Skeletal muscle satellite cell (primary cell): Measurements from ENCODE around the gene ANKRD10.

Source experiments
- H3K27me3 ChIP-seq: 2 replicates; pipeline ENCODE4 v1.7.0; 2013; ENCODE audit warnings: low read length; ENCODE audit not compliant: control insufficient read depth, insufficient read depth
- H3K36me3 ChIP-seq: 2 replicates; pipeline ENCODE4 v1.7.0; 2013; ENCODE audit warnings: mild to moderate bottlenecking, control low read depth, low read length; ENCODE audit not compliant: insufficient read depth
- H3K4me1 ChIP-seq: 2 replicates; pipeline ENCODE4 v1.7.0; 2013; ENCODE audit warnings: low read length; ENCODE audit not compliant: control insufficient read depth, insufficient read depth
- H3K4me2 ChIP-seq: 2 replicates; pipeline ENCODE4 v1.7.0; 2013; ENCODE audit warnings: mild to moderate bottlenecking, low read length
- H3K4me3 ChIP-seq: 2 replicates; pipeline ENCODE4 v1.7.0; 2013; ENCODE audit warnings: low read length
- H3K9ac ChIP-seq: 2 replicates; pipeline ENCODE4 v1.7.0; 2013; ENCODE audit warnings: mild to moderate bottlenecking, low read depth, low read length, moderate library complexity
- H3K9me3 ChIP-seq: replicated peaks from 2 replicates; pipeline ENCODE4 v1.7.0; 2013; ENCODE audit warnings: mild to moderate bottlenecking, control low read depth, low read length

ANKRD10 gene

GRCh38 chr13:110911880-110912279 is 3.0 kb downstream of the ANKRD10 start:
- H3K4me3 ChIP-seq = peak overlapping the region; percentile 100
- no peaks in the 10 kb centered on the region for H3K27me3 ChIP-seq
- peaks cover 29% of the 10 kb centered on the region for H3K36me3 ChIP-seq
- peak overlapping the region; percentile 96 for H3K4me2 ChIP-seq
- peaks cover 54% of the 10 kb centered on the region for H3K4me1 ChIP-seq
- H3K9me3 ChIP-seq = no peaks in the 10 kb centered on the region
- H3K9ac ChIP-seq = peak overlapping the region; percentile 97

- Histone ChIP-seq H3K4me3 (no peak overlapping the region), H3K4me1 (peaks cover 50% of the 10 kb centered on the region), H3K36me3 (peaks cover 45% of the 10 kb centered on the region), H3K4me2 (peak overlapping the region; percentile 51), H3K27me3 (no peaks in the 10 kb centered on the region), H3K9ac (no peak overlapping the region), H3K9me3 (no peaks in the 10 kb centered on the region)
Observed at GRCh38 chr13:110910013-110910890, 4.6 kb downstream of the ANKRD10 start.

GRCh38 chr13:110907951-110908898 is 6.6 kb downstream of the ANKRD10 start:
- no peaks in the 10 kb centered on the region for H3K9me3 ChIP-seq
- H3K9ac ChIP-seq = no peak overlapping the region
- peaks cover 50% of the 10 kb centered on the region for H3K4me1 ChIP-seq
- peaks cover 62% of the 10 kb centered on the region for H3K36me3 ChIP-seq
- H3K4me2 ChIP-seq = no peak overlapping the region
- no peak overlapping the region for H3K4me3 ChIP-seq
- H3K27me3 ChIP-seq = no peaks in the 10 kb centered on the region

GRCh38 chr13:110907301-110907700 is 7.6 kb downstream of the ANKRD10 start:
- Histone ChIP-seq H3K4me2 (no peak overlapping the region), H3K27me3 (no peaks in the 10 kb centered on the region), H3K4me1 (peaks cover 46% of the 10 kb centered on the region), H3K9me3 (no peaks in the 10 kb centered on the region), H3K4me3 (no peak overlapping the region), H3K9ac (no peak overlapping the region), H3K36me3 (peaks cover 69% of the 10 kb centered on the region)

- Histone ChIP-seq H3K36me3 (peaks cover 73% of the 10 kb centered on the region), H3K27me3 (no peaks in the 10 kb centered on the region), H3K4me1 (peaks cover 22% of the 10 kb centered on the region), H3K9ac (no peak overlapping the region), H3K4me2 (no peak overlapping the region), H3K9me3 (no peaks in the 10 kb centered on the region), H3K4me3 (no peak overlapping the region)
Observed at GRCh38 chr13:110904748-110905147, 10.1 kb downstream of the ANKRD10 start.

- H3K9me3 ChIP-seq = no peaks in the 10 kb centered on the region
- peaks cover 6% of the 10 kb centered on the region for H3K4me1 ChIP-seq
- no peak overlapping the region for H3K4me3 ChIP-seq
- no peak overlapping the region for H3K9ac ChIP-seq
- H3K4me2 ChIP-seq = no peak overlapping the region
- H3K36me3 ChIP-seq = peaks cover 67% of the 10 kb centered on the region
- no peaks in the 10 kb centered on the region for H3K27me3 ChIP-seq
Observed at GRCh38 chr13:110902370-110902769, 12.5 kb downstream of the ANKRD10 start.

- Histone ChIP-seq H3K27me3 (no peaks in the 10 kb centered on the region), H3K4me3 (no peak overlapping the region), H3K9me3 (no peaks in the 10 kb centered on the region), H3K4me1 (no peaks in the 10 kb centered on the region), H3K4me2 (no peak overlapping the region), H3K36me3 (peaks cover 45% of the 10 kb centered on the region), H3K9ac (no peak overlapping the region)
Observed at GRCh38 chr13:110897521-110897920, 17.3 kb downstream of the ANKRD10 start.

GRCh38 chr13:110897014-110897413 is 17.9 kb downstream of the ANKRD10 start:
- Histone ChIP-seq H3K4me2 (no peak overlapping the region), H3K9ac (no peak overlapping the region), H3K4me3 (no peak overlapping the region), H3K4me1 (no peaks in the 10 kb centered on the region), H3K9me3 (no peaks in the 10 kb centered on the region), H3K27me3 (no peaks in the 10 kb centered on the region), H3K36me3 (peaks cover 45% of the 10 kb centered on the region)

- H3K9ac ChIP-seq = no peak overlapping the region
- H3K27me3 ChIP-seq = no peaks in the 10 kb centered on the region
- H3K9me3 ChIP-seq = no peaks in the 10 kb centered on the region
- no peak overlapping the region for H3K4me2 ChIP-seq
- peaks cover 26% of the 10 kb centered on the region for H3K36me3 ChIP-seq
- no peaks in the 10 kb centered on the region for H3K4me1 ChIP-seq
- no peak overlapping the region for H3K4me3 ChIP-seq
Observed at GRCh38 chr13:110894086-110894485, 20.8 kb downstream of the ANKRD10 start.

- Histone ChIP-seq H3K27me3 (no peaks in the 10 kb centered on the region), H3K9me3 (no peaks in the 10 kb centered on the region), H3K9ac (no peak overlapping the region), H3K4me2 (no peak overlapping the region), H3K4me1 (no peaks in the 10 kb centered on the region), H3K36me3 (peaks cover 23% of the 10 kb centered on the region), H3K4me3 (no peak overlapping the region)
Observed at GRCh38 chr13:110893571-110893970, 21.3 kb downstream of the ANKRD10 start.

- Histone ChIP-seq H3K27me3 (no peaks in the 10 kb centered on the region), H3K4me3 (no peak overlapping the region), H3K4me1 (no peaks in the 10 kb centered on the region), H3K4me2 (no peak overlapping the region), H3K36me3 (peaks cover 17% of the 10 kb centered on the region), H3K9ac (no peak overlapping the region), H3K9me3 (no peaks in the 10 kb centered on the region)
Observed at GRCh38 chr13:110890279-110891165, 24.3 kb downstream of the ANKRD10 start.
